Gastrocnemius medialis (tissue), 4 donors: ENCODE data around the gene APBB1. TPM values are rescaled to one million over a fixed set of nuclear protein-coding genes. Genes with fewer than 3 reads are reported as not detected.

Experiments
- ATAC-seq, 2 donors: fragments of 150-250 bp; one replicate each; pipeline ENCODE4 v1.9.1; 2016
- DNase-seq, 2 donors: peaks; one replicate each; pipeline ENCODE4 v3.0.0-alpha.2; 2019
- H3K27ac ChIP-seq, 4 donors: fragments of 200-600 bp; sonication (generic); 1 replicate in 1 of 4; 2 replicates in 3 of 4; pipeline ENCODE4 v1.5.1; 2016 to 2018; ENCODE audit warnings: mild to moderate bottlenecking in 2 of 4, moderate library complexity in 1 of 4
- H3K27me3 ChIP-seq, 3 donors: fragments of 200-600 bp; sonication (generic) in 2 of 3; 1 replicate in 1 of 3; 2 replicates in 2 of 3; pipeline versions ENCODE4 v1.5.1 to v1.6.0; 2016 to 2019; ENCODE audit warnings: mild to moderate bottlenecking in 1 of 3, moderate library complexity in 1 of 3
- H3K36me3 ChIP-seq, 2 donors: fragments of 200-600 bp; sonication (generic) in 1 of 2; one replicate each; pipeline ENCODE4 v1.5.1; 2017 to 2018
- H3K4me1 ChIP-seq, 2 donors: fragments of 200-600 bp; sonication (generic) in 1 of 2; one replicate each; pipeline ENCODE4 v1.5.1; 2016 to 2017; ENCODE audit warnings: mild to moderate bottlenecking in 2 of 2
- H3K4me3 ChIP-seq, 4 donors: fragments of 200-600 bp; sonication (generic) in 3 of 4; 1 replicate in 1 of 4; 2 replicates in 3 of 4; pipeline ENCODE4 v1.5.1; 2016 to 2019; ENCODE audit warnings: mild to moderate bottlenecking in 2 of 4
- H3K9me3 ChIP-seq, 3 donors: fragments of 200-600 bp; sonication (generic) in 2 of 3; 1 replicate in 1 of 3; 2 replicates in 2 of 3; pipeline ENCODE4 v1.5.1; 2016 to 2019
- CTCF ChIP-seq, 5 experiments: fragments of 450-650 bp in 3 of 5; fragments of 200-600 bp in 2 of 5; sonication (generic) in 2 of 5; IDR thresholded peaks in 4 of 5; conservative IDR thresholded peaks in 1 of 5; 1 replicate in 4 of 5; 2 replicates in 1 of 5; pipeline ENCODE4 v1.5.1; 2016 to 2019; ENCODE audit warnings: antibody characterized with exemption in 5 of 5, mild to moderate bottlenecking in 3 of 5, moderate library complexity in 3 of 5
- POLR2A ChIP-seq, 2 donors: fragments of 450-650 bp; IDR thresholded peaks; one replicate each; pipeline ENCODE4 v1.6.1; 2017; ENCODE audit warnings: antibody characterized with exemption in 2 of 2, mild to moderate bottlenecking in 2 of 2, moderate library complexity in 2 of 2
- in situ Hi-C, 4 donors: fragments of 200-750 bp; cut with MboI; loops; one replicate each; pipeline versions ENCODE4 v1.15.0 to v1.8.0; 2017; ENCODE audit warnings: low sequenced_read_pairs in 4 of 4
- intact Hi-C: fragments of 100-400 bp; cut with DNase I; formaldehyde crosslinking; loops from one replicate; pipeline ENCODE4 v1.15.1; 2023; ENCODE audit warnings: low total_unique reads
- total RNA-seq, 4 donors: library from RNA; depleted of rRNA; stranded (reverse); fragments of >200 nt; gene quantifications; one replicate each; pipeline versions ENCODE4 v1.1.0 to v1.2.3, GENCODE V29; 2016

The APBB1 gene
- total RNA-seq, 4 donors from 2014 or later, result 18.5 to 49.2 (median 46.2) TPM

- no peak for DNase-seq
- in situ Hi-C loops, result no loop called here
- no peaks in the 10 kb centered on the region for H3K4me1 ChIP-seq
- H3K27me3 ChIP-seq, result no peaks in the 10 kb centered on the region
- H3K9me3 ChIP-seq, result no peaks in the 10 kb centered on the region
- no peak for ATAC-seq
- no peaks in the 10 kb centered on the region for H3K36me3 ChIP-seq
- no peak overlapping the region for H3K27ac ChIP-seq
- H3K4me3 ChIP-seq, result no peak overlapping the region
- intact Hi-C loops, result no loop called here
- TF ChIP-seq CTCF (IDR thresholded peaks at IDR 0.05 in 4 of 5, conservative IDR thresholded peaks at IDR 0.05 in 1 of 5) (no peak), POLR2A (IDR thresholded peaks at IDR 0.05) (no peak)
Observed at GRCh38 chr11:6431861-6432260, 13.0 kb upstream of the APBB1 start.

- ATAC-seq (no peak), DNase-seq (no peak)
- H3K27ac ChIP-seq, result no peak overlapping the region
- TF ChIP-seq POLR2A (IDR thresholded peaks at IDR 0.05), result no peak
- no peak for TF ChIP-seq CTCF (IDR thresholded peaks at IDR 0.05 in 4 of 5, conservative IDR thresholded peaks at IDR 0.05 in 1 of 5)
- H3K4me1 ChIP-seq, result no peaks in the 10 kb centered on the region
- H3K27me3 ChIP-seq, result no peaks in the 10 kb centered on the region
- no peaks in the 10 kb centered on the region for H3K36me3 ChIP-seq
- in situ Hi-C loops, result no loop called here
- intact Hi-C loops, result no loop called here
- H3K4me3 ChIP-seq, result no peak overlapping the region
- no peaks in the 10 kb centered on the region for H3K9me3 ChIP-seq
Observed at GRCh38 chr11:6427516-6427915, 8.6 kb upstream of the APBB1 start.

GRCh38 chr11:6420677-6421076 is 1.8 kb upstream of the APBB1 start:
- no peak overlapping the region for H3K4me3 ChIP-seq
- no peaks in the 10 kb centered on the region for H3K9me3 ChIP-seq
- DNase-seq (no peak), ATAC-seq (no peak)
- H3K27ac ChIP-seq, result no peak overlapping the region
- intact Hi-C loops (no loop called here), in situ Hi-C loops (no loop called here)
- TF ChIP-seq POLR2A (IDR thresholded peaks at IDR 0.05), result no peak
- no peak for TF ChIP-seq CTCF (IDR thresholded peaks at IDR 0.05 in 4 of 5, conservative IDR thresholded peaks at IDR 0.05 in 1 of 5)
- no peaks in the 10 kb centered on the region for H3K27me3 ChIP-seq
- no peaks in the 10 kb centered on the region for H3K36me3 ChIP-seq
- H3K4me1 ChIP-seq, result peaks cover 14 to 15% of the 10 kb centered on the region in 2 donors

GRCh38 chr11:6418557-6419008 is 311 bp downstream of the APBB1 start:
- peak overlapping the region; percentile 78 to 92 (median 86) for H3K27ac ChIP-seq
- intact Hi-C loops (loop anchor here (1.0 to 2.0 kb wide), 3 partner anchors 24 to 55 kb away; partner anchors contain the start of genes SMPD1 and TRIM3), in situ Hi-C loops (no loop called here)
- no peaks in the 10 kb centered on the region for H3K36me3 ChIP-seq
- peak overlapping the region; percentile 69 to 99 (median 92) for H3K4me3 ChIP-seq
- no peaks in the 10 kb centered on the region for H3K9me3 ChIP-seq
- no peaks in the 10 kb centered on the region for H3K27me3 ChIP-seq
- DNase-seq (no peak), ATAC-seq (peak; percentile 18 to 34)
- H3K4me1 ChIP-seq, result peaks cover 14 to 15% of the 10 kb centered on the region in 2 donors
- no peak for TF ChIP-seq CTCF (IDR thresholded peaks at IDR 0.05 in 4 of 5, conservative IDR thresholded peaks at IDR 0.05 in 1 of 5)
- TF ChIP-seq POLR2A (IDR thresholded peaks at IDR 0.05), result no peak
